Activated naive CD4-positive, alpha-beta T cell treated with anti-CD3 and anti-CD28 coated beads, Interleukin-2, amount 10 ng/mL, durations not matched to agents 7 days and 5 days (primary cell): ENCODE results near the gene ZFX.

Experiments
- CTCF ChIA-PET: fragments of 350-600 bp; sonication (Branson Sonifier 250); formaldehyde crosslinking; loops from one replicate; lab custom pipeline; 2021; ENCODE audit warnings: antibody characterized with exemption; lab: Charles Lee
- DNase-seq: peaks from one replicate; pipeline ENCODE4 v3.0.0-alpha.2; 2020
- H3K27ac Mint-ChIP-seq: one replicate; pipeline ENCODE4 v1.8.0; 2021; ENCODE audit warnings: mild to moderate bottlenecking, moderate library complexity, mixed read lengths
- H3K27me3 Mint-ChIP-seq: one replicate; pipeline ENCODE4 v1.8.0; 2021; ENCODE audit warnings: mild to moderate bottlenecking, mixed read lengths
- H3K36me3 Mint-ChIP-seq: one replicate; pipeline ENCODE4 v1.8.0; 2021; ENCODE audit warnings: mixed read lengths
- H3K4me1 Mint-ChIP-seq: one replicate; pipeline ENCODE4 v1.8.0; 2021; ENCODE audit warnings: mixed read lengths
- H3K4me3 Mint-ChIP-seq: one replicate; pipeline ENCODE4 v1.8.0; 2021; ENCODE audit warnings: mild to moderate bottlenecking, moderate library complexity, mixed read lengths
- H3K9me3 Mint-ChIP-seq: one replicate; pipeline ENCODE4 v1.8.0; 2021; ENCODE audit warnings: mixed read lengths

The ZFX gene

DNA sequence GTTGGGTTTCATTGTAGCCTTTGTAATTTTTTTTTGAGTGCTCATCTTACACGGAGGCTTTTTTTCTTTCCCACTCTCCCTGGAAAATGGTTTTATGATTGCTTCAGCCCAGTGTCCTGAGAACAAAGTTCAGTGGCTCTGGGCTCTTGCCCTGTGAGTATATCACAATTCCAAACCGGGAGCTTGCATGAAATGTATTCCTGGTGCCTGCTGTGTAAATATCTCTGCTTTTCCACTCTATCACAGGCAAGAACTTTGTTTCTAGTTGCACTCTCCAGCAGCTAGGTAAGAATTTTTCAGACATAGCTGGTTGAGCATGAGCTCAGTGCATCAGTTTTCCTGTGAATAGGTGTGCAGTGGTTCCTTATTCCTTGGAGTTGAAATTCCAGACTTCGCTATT lies 103.5 kb downstream of the ZFX start:
- DNase-seq: no peak
- Mint-ChIP-seq H3K4me1 (no peaks in the 10 kb centered on the region), H3K27me3 (no peaks in the 10 kb centered on the region), H3K4me3 (no peak overlapping the region), H3K9me3 (no peaks in the 10 kb centered on the region), H3K27ac (no peak overlapping the region), H3K36me3 (no peaks in the 10 kb centered on the region)
- CTCF ChIA-PET: no interaction called here

DNA sequence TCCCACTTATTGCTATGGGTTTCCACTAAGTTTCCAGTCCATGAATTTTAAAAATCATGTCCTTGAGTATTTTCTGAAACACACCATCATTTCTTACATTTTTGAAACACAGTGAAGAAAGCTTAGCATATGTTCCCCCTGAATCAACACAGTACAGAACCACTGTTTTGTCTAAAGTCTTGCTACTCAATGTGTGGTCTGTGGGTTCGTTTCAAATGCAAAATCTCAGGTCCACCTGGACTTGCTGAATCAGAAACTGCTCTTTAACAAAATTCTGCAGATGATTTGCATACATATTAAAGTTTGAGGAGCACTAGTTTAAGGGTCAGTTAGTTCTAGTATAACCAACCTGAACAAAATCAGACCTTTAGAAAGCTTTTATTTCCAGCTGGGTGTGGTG lies 103.9 kb downstream of the ZFX start:
- no peaks in the 10 kb centered on the region for H3K27me3 Mint-ChIP-seq
- no peak overlapping the region for H3K4me3 Mint-ChIP-seq
- CTCF ChIA-PET: no interaction called here
- H3K27ac Mint-ChIP-seq: no peak overlapping the region
- H3K9me3 Mint-ChIP-seq: no peaks in the 10 kb centered on the region
- H3K36me3 Mint-ChIP-seq: no peaks in the 10 kb centered on the region
- H3K4me1 Mint-ChIP-seq: no peaks in the 10 kb centered on the region
- DNase-seq: no peak

DNA sequence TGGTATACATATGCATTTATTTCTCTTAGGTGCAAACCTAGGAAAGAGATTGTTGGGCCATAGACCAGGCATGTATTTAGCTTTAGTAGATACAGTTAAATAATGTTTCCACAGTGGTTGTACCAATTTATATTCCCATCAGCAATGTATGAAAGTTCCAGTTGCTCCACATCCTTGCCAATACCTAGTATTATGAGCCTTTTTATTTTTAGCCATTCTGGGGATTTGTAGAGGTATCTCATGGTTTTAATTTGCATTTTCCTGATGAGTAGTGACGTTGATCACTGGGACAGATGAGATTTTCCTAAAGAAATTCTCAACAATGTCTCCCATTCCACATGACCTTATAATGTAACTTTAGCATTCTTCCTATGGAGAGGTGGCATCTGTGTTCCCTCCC lies 107.5 kb downstream of the ZFX start:
- no peak for DNase-seq
- CTCF ChIA-PET: no interaction called here
- H3K27me3 Mint-ChIP-seq: no peaks in the 10 kb centered on the region
- peaks cover 12% of the 10 kb centered on the region for H3K4me1 Mint-ChIP-seq
- H3K4me3 Mint-ChIP-seq: no peak overlapping the region
- no peak overlapping the region for H3K27ac Mint-ChIP-seq
- no peaks in the 10 kb centered on the region for H3K9me3 Mint-ChIP-seq
- H3K36me3 Mint-ChIP-seq: no peaks in the 10 kb centered on the region

DNA sequence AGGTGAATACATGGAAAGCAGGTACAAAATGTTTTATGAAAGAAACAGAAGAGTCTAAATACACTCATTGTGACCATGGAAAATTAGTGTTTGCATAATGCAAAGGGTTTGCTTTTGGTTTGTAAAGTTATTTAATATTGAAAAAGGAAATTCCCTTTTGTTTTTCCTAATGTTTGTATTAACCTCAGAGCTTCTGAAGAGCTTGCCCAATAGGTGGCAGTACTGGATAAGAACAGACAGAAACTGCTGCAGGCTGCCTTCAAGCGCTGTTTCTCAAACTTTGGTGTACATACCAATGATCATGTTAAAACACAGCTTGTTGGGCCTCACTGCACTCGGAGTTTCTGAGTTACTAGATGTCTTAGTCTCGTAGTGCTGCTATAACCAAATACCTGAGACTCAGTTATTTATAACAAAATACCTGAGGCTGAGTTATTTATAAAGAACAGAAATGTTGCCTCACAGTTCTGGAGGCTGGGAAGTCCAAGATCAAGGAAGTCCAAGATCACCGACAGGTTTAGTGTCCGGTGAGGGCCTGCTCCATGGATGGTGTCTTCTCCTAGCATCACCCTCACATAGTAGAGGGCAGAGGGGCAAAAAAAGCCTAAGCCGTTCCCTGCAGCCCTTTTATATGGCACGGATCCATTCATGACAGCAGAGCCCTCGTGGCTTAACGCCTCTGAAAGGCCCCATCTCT lies 110.2 kb downstream of the ZFX start:
- CTCF ChIA-PET: interaction anchor here (0.6 to 2.4 kb wide), 11 partner anchors 29 to 240 kb away, joined by 3 to 17 read pairs (median 4); no protein-coding TSS in a partner anchor
- H3K36me3 Mint-ChIP-seq: no peaks in the 10 kb centered on the region
- DNase-seq: peak; percentile 35
- H3K4me3 Mint-ChIP-seq: no peak overlapping the region
- H3K27me3 Mint-ChIP-seq: no peaks in the 10 kb centered on the region
- no peaks in the 10 kb centered on the region for H3K9me3 Mint-ChIP-seq
- peaks cover 19% of the 10 kb centered on the region for H3K4me1 Mint-ChIP-seq
- H3K27ac Mint-ChIP-seq: no peak overlapping the region

DNA sequence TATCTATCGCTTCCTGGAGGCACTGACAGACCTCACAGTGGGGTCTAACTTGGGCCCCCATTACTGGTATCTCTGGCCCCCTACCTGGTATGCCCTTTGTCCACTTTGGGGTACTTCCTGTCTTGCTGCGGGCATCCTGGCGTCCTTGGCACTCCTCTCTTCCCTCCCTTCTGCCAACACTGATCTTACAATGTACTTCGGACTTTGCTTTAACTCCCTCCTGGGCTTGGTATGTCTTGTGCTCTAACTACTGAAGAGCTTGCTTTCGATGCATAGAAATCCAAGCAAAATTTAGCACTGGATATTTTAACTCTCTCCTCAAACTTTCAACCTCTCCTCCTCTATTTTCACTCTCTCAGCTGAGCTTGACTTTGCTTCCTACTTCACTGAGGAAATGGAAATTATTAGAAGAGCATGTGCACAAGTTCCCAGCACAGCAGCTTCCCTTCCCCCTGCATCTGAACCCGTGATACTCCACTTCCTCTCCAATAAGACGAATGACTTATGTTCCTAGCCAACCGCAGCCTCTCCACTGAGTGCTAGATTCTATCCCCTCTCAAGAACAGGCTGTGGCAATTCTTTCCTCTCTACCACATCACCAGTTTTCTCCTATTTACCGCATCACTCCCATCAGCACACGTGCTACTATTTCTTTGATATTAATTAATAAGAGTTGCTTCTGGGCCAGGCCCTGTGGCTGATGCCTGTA lies 111.5 kb downstream of the ZFX start:
- DNase-seq: peak; percentile 48

DNA sequence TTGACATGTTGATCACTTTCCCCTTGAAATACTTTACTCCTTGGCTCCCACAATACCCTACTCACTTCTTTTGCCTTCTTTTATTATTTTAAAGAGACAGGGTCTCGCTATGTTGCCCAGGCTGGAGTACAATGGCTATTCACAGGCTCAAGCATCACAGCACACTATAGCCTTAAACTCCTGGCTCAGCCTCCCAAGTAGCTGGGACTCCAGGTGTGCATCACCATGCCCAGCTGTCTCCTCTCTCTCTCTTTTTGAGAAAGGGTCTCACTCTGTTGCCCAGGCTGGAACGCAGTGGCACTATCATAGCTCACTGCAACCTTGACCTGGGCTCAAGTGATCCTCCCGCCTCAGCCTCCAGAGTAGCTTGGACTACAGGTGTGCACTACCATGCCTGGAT lies 112.8 kb downstream of the ZFX start:
- H3K27me3 Mint-ChIP-seq: no peaks in the 10 kb centered on the region
- no peak overlapping the region for H3K27ac Mint-ChIP-seq
- H3K4me1 Mint-ChIP-seq: peaks cover 19% of the 10 kb centered on the region
- H3K4me3 Mint-ChIP-seq: no peak overlapping the region
- no peaks in the 10 kb centered on the region for H3K9me3 Mint-ChIP-seq
- no peaks in the 10 kb centered on the region for H3K36me3 Mint-ChIP-seq
- DNase-seq: no peak
- CTCF ChIA-PET: no interaction called here

More for the DNA sequence above, 111.5 kb downstream of the ZFX start:
- no peaks in the 10 kb centered on the region for H3K36me3 Mint-ChIP-seq
- no peaks in the 10 kb centered on the region for H3K27me3 Mint-ChIP-seq
- CTCF ChIA-PET: interaction anchor here (0.6 to 2.4 kb wide), 13 partner anchors 14 to 263 kb away, joined by 3 to 12 read pairs (median 3); no protein-coding TSS in a partner anchor
- H3K27ac Mint-ChIP-seq: peak overlapping the region; percentile 47
- peaks cover 19% of the 10 kb centered on the region for H3K4me1 Mint-ChIP-seq
- no peaks in the 10 kb centered on the region for H3K9me3 Mint-ChIP-seq
- H3K4me3 Mint-ChIP-seq: no peak overlapping the region

DNA sequence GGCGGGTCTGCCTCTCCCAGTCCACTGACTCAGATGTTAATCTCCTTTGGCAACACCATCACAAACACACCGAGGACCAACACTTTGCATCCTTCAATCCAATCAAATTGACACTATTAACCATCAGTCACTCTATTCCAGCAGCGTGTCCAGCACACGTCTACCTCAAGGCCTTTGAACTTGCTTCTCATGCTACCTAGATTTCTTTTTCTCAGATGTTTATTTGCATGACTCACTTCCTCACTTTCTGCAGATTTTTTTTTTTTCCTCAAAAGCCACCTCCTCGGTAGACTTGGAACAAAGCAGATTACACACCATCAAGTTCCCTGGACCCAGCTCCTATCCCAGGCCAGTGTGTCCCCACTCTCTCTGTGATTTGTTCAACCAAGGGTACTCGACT lies 114.9 kb downstream of the ZFX start:
- no peak for DNase-seq
- no peaks in the 10 kb centered on the region for H3K36me3 Mint-ChIP-seq
- H3K4me1 Mint-ChIP-seq: peaks cover 19% of the 10 kb centered on the region
- H3K27ac Mint-ChIP-seq: no peak overlapping the region
- CTCF ChIA-PET: no interaction called here
- no peaks in the 10 kb centered on the region for H3K27me3 Mint-ChIP-seq
- H3K9me3 Mint-ChIP-seq: no peaks in the 10 kb centered on the region
- H3K4me3 Mint-ChIP-seq: no peak overlapping the region
